ENCODE data around the gene LAT. TPM values are rescaled to one million over a fixed set of nuclear protein-coding genes. Genes with fewer than 3 reads are reported as not detected.

The LAT gene
- total RNA-seq, 1 donor from 2014 or later, result 7.9 TPM

- Mint-ChIP-seq H3K27ac (no peak overlapping the region), H3K36me3 (no peaks in the 10 kb centered on the region), H3K4me1 (no peaks in the 10 kb centered on the region), H3K27me3 (ENCODE audit: low read depth) (peaks cover 6% of the 10 kb centered on the region), H3K9me3 (no peaks in the 10 kb centered on the region), H3K4me3 (no peak overlapping the region)
- no peak for DNase-seq (ENCODE audit: low spot score in 2 of 2, unreplicated experiment in 2 of 2)
- no peak for TF ChIP-seq CTCF (IDR thresholded peaks at IDR 0.05; ENCODE audit: unreplicated experiment)
Observed at GRCh38 chr16:29025218-29025617, 40.4 kb downstream of the LAT start.

GRCh38 chr16:29025735-29026134, 40.9 kb downstream of the LAT start:
- no peaks in the 10 kb centered on the region for H3K36me3 Mint-ChIP-seq
- no peaks in the 10 kb centered on the region for H3K4me1 Mint-ChIP-seq
- DNase-seq (ENCODE audit: low spot score in 2 of 2, unreplicated experiment in 2 of 2), result no peak
- peaks cover 6% of the 10 kb centered on the region for H3K27me3 Mint-ChIP-seq (ENCODE audit: low read depth)
- no peak overlapping the region for H3K4me3 Mint-ChIP-seq
- H3K9me3 Mint-ChIP-seq, result no peaks in the 10 kb centered on the region
- no peak overlapping the region for H3K27ac Mint-ChIP-seq
- no peak for TF ChIP-seq CTCF (IDR thresholded peaks at IDR 0.05; ENCODE audit: unreplicated experiment)

GRCh38 chr16:29028457-29029167, 43.8 kb downstream of the LAT start:
- no peak for TF ChIP-seq CTCF (IDR thresholded peaks at IDR 0.05; ENCODE audit: unreplicated experiment)
- Mint-ChIP-seq H3K9me3 (no peaks in the 10 kb centered on the region), H3K4me1 (no peaks in the 10 kb centered on the region), H3K27ac (no peak overlapping the region), H3K4me3 (no peak overlapping the region), H3K27me3 (ENCODE audit: low read depth) (peaks cover 2% of the 10 kb centered on the region), H3K36me3 (no peaks in the 10 kb centered on the region)
- peak in 1 of 2 experiments; percentile 29 for DNase-seq (ENCODE audit: low spot score in 2 of 2, unreplicated experiment in 2 of 2)

GRCh38 chr16:29029168-29029994, 44.5 kb downstream of the LAT start:
- peaks cover 2% of the 10 kb centered on the region for H3K27me3 Mint-ChIP-seq (ENCODE audit: low read depth)
- H3K9me3 Mint-ChIP-seq, result no peaks in the 10 kb centered on the region
- H3K27ac Mint-ChIP-seq, result no peak overlapping the region
- H3K4me1 Mint-ChIP-seq, result no peaks in the 10 kb centered on the region
- no peaks in the 10 kb centered on the region for H3K36me3 Mint-ChIP-seq
- peak in 1 of 2 experiments; percentile 39 for DNase-seq (ENCODE audit: low spot score in 2 of 2, unreplicated experiment in 2 of 2)
- no peak overlapping the region for H3K4me3 Mint-ChIP-seq
- no peak for TF ChIP-seq CTCF (IDR thresholded peaks at IDR 0.05; ENCODE audit: unreplicated experiment)

GRCh38 chr16:29030086-29030840, 45.4 kb downstream of the LAT start:
- Mint-ChIP-seq H3K27ac (no peak overlapping the region), H3K4me1 (no peaks in the 10 kb centered on the region), H3K36me3 (no peaks in the 10 kb centered on the region), H3K27me3 (ENCODE audit: low read depth) (peaks cover 2% of the 10 kb centered on the region), H3K4me3 (no peak overlapping the region), H3K9me3 (no peaks in the 10 kb centered on the region)
- peak in 1 of 2 experiments; percentile 29 for DNase-seq (ENCODE audit: low spot score in 2 of 2, unreplicated experiment in 2 of 2)
- no peak for TF ChIP-seq CTCF (IDR thresholded peaks at IDR 0.05; ENCODE audit: unreplicated experiment)

Other genes starting within 250 kb of the LAT start
- 3.6 to 5.2 TPM (median 4.3 TPM) in 3 replicates for gene NPIPB9, start 233.3 kb upstream of the LAT start, total RNA-seq
- 215 to 230 TPM (median 219 TPM) in 3 replicates for gene ATXN2L, start 162.1 kb upstream of the LAT start, total RNA-seq
- 122 to 134 TPM (median 127 TPM) in 3 replicates for gene TUFM, start 138.7 kb upstream of the LAT start, total RNA-seq
- 73.9 to 78.5 TPM (median 76.8 TPM) in 3 replicates for gene SH2B1, start 121.2 kb upstream of the LAT start, total RNA-seq
- gene ATP2A1, start 106.6 kb upstream of the LAT start, total RNA-seq, result 2.9 to 3.6 TPM (median 3.0 TPM) in 3 replicates
- gene RABEP2, start 59.8 kb upstream of the LAT start, total RNA-seq, result 26.8 to 30.1 TPM (median 29.7 TPM) in 3 replicates
- gene CD19, start 53.1 kb upstream of the LAT start, total RNA-seq, result not detected in 3 replicates
- gene NFATC2IP, start 34.1 kb upstream of the LAT start, total RNA-seq, result 48.6 to 58.2 TPM (median 48.7 TPM) in 3 replicates
- 44.5 to 45.9 TPM (median 44.5 TPM) in 3 replicates for gene SPNS1, start 10.3 kb upstream of the LAT start, total RNA-seq

Data from mesothelial cell of epicardium (in vitro differentiated cells).